ENCODE measurements around the gene FRMD3.

Gene FRMD3

DNA sequence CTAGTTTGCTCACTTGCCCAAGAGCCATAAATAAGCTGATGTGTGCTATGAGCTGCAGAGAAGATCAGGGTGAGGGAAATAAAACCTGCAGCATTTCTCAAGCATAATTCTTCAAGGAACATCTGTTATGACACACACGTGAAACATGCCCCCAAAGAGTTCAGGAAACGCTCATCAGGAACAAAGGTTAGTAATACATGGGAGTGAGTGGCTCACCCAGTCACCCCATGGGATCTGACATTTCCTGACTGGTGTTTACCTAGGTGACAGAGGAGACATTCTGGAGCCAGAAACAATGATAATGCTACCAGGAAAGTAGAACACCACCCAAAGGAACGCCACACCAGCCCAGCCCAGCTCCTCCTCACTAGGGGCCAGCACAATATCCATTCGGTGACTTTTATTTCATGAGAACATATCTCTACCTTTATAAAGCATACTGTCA is 66.0 kb downstream of the FRMD3 start:
- DNase-seq, result no peak

DNA sequence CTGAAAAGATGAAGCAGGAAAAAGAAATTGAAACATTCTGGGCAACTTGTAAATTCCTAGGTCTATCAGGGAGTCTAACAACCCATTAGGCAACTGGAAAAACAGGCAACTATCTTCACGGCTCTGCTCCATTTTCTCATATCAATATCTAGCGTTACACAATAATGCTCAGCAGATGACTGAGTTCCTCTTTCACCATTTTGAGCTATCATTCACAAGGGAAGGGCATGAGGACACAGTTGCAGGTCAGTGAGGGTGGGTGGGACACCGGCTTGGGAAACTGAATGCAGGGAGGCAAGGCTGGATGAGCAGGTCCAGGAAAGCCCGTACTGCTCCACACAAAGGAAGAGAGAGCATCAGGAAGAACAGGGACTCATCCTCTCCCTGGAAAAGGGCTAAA is 67.0 kb downstream of the FRMD3 start:
- peak; percentile 53 for DNase-seq

DNA sequence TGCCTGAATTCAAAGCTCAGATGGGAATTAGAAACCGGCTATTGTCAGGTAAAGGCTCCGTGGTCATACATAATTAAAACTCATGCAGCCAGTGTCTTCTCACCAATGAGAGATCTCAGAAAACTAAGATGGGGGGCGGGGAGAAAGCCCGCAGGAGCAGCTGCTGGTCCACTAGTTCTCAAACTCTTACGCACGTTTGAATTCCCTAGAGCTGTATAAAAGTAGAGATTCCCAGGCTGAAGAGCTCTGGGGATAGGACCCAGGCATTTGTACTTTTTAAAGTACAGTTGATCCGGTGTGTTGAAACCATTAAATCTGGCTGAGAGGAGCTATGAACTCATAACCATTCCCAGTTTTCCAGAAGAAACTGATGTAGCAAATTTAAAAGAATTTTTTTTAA is 68.5 kb downstream of the FRMD3 start:
- no peak for DNase-seq

DNA sequence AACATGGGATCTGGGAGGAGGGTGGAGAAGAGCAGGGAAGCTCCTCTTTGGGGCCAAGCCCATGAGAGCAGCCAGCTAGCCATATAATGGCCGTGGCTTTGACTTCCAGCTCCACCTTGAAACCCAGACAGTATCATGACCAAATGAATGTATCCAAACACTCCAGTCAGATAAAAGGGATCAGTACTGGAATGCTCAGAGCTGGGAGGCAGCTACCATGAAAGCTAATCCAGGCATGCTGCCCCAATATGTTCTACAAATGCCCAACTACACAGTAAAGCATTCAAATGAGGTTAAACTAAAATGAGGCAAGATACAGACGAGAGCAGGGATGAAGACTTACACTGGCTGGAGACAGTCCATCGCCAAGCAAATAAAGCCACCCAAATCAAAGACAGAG is 69.4 kb downstream of the FRMD3 start:
- DNase-seq, result no peak

DNA sequence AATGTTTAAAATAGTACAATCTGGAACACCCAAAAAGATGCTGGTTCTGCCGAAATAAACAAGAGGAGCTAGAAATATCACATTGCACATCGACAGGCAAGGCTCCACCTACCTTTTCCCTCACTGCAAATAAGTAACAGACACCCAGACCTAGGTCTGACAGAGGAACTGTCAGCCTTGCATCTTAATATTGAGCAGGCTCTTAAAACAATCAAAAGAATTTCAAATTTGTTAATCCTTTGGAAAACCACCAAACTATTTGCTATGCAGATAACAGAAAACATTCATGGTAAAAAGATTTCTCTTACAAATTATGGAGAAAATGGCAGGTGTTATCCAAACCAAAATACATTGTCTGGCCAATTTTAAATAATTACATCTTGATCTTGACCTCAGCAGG is 71.3 kb downstream of the FRMD3 start:
- DNase-seq, result no peak

DNA sequence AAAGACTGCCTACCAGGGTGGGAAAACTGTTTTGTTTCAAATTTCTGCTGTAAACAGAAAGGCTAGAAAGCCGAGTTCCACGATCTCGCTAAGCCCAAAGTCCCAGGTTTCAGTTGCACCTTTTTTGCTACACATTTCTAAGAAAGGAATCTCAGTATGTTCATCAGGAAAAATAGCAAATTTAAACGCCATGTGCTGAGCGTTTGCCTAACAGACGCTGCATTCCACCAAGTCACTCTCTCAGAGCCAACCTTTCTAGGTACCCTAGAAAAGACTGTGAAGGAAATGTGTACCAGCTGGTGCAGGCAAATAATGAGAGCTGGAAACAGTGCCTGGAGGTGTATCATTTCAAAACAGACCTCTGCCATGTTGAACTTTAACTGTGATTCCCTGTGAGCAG is 71.8 kb downstream of the FRMD3 start:
- DNase-seq, result no peak

DNA sequence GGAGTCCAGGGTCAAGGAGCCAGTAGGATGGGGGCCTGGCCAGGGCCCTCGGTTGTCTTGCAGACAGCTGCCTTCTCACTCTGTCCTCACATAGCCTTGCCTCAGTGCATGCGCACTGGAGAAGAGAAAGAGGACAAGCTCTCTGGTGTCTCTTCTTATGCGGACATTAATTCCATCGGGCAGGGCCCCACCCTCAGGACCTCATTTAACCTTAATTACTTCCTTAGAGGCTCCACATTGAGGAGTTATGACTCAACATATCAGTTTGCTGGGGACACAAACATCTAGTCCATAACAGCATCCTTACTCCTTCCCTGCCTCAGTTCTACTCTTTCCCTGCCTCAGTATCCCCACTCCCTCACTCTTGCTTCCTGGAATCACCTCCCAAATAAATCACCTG is 78.4 kb downstream of the FRMD3 start:
- no peak for DNase-seq

DNA sequence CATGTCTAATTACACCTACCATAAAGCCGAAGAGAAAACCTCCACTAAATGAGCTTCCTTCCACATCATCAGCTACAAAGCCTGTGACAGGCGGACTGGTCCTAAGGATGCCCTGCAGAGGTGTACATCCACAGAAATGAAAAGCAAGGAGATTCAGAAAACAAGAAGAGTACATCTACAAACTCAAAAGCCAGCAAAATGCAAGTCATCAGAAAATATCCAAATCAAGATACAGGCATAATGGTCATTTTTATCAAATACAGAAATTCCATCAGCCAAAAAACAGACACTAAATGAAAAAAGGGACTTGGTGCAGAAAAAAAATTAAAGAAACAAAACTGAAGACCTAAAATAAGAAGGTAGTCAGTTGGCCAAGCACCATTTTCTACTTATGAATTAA is 79.7 kb downstream of the FRMD3 start:
- DNase-seq, result no peak

DNA sequence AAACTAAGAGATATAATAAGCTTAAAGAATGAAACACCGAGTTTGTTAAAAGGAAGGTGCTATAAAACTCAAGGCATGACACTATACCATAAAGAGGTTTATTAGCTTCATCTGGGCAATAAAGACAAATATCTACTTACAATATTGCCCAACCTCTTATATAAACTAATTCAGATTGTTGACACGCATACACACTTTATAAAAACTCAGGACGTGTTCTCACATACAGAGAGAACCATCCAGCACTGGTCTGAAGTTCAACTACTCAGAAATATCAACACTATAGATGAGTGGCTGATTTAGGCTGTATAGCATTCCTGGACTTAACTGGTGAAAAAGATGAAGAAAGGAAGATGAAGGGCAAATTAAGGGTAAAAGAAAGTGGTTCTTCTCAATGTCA is 81.2 kb downstream of the FRMD3 start:
- no peak for DNase-seq

DNA sequence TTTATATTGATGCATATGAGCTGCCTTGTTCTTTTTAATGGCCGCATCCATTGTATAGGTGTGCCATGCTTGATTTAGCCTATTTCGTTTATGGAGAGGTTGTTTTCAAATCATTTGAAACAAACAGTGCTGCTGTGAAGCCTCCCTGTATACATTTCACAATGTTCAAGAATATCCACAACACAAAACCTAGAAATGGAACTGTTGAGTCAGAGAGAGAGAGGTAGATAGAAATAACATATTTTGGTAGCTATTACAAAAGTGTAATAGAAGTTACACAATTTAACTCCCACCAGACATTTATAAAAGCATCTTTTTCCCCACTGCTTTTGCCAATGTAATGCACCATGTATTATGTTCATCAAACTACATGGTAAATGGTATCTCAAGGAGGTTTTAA is 82.0 kb downstream of the FRMD3 start:
- no peak for DNase-seq

DNA sequence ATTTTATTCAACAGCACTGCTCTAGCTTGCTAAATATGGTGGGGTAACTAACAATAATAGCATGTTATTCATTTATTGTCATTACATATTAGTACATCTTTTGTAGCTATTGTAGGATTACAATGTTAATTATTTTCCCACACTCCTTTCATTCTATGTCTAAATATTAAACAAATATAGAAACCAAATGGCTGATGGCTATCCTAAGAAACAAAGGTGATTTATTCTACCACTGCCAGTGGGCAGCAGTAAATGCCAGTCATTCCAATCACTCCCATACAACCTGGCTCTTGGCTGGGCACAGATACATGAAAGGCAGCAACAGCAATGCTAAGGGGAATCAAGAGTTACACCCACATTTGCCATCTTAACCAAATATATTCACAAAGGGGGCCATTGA is 84.1 kb downstream of the FRMD3 start:
- no peak for DNase-seq

DNA sequence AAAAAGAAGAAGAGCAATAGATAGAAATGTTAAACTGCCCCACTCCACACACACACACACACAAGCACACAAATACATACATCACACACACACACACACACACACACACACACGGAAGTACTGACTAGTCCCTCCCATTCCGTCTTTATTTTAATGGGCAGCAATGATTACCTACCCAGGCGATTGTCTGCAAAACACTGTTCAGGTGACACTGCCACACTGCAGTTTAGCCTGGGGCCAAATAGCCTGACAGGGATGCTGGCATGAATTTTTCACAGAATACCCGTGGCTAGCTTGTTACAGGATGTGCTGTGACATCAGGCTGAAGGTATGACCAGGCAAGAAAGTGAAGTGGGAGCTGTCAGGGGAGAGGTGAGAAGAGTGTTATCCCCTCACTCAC is 86.9 kb downstream of the FRMD3 start:
- no peak for DNase-seq

DNA sequence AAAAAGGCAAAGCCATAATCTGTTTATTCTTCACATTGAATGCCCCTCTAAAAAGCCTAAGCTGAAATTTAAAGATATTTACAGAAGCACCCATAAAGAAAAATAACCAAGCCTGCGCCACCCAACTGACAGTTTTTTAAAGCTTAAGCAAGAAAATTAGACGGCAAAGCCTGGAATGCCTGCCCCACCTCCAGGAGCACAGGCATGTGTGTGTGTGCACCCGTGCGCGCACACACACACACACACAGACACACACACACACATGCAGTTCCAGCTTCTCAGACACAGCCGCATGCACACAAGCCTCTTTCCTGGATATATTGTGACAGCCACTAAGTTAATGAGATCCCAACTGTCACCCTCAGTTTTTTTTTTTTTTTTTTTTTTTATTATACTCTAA is 88.2 kb downstream of the FRMD3 start:
- DNase-seq, result no peak

DNA sequence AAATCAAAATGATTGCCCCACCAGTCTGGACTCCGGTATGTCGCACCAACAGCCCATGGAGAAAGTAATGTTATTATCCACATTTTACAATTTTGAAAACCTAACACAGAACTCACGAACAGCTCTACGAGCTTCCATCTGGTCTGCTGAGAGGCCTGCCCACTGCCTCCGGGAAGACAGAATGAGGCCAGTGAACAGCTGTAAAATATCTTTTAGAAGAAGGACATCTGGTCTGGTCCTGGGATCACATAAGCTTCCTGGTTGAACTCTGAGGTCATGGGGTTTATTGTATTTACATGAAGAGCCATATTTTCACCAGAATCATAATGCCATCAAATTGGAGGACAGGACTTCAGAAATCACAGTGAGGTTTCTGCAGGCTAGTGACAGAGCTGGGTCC is 89.0 kb downstream of the FRMD3 start:
- DNase-seq, result no peak

DNA sequence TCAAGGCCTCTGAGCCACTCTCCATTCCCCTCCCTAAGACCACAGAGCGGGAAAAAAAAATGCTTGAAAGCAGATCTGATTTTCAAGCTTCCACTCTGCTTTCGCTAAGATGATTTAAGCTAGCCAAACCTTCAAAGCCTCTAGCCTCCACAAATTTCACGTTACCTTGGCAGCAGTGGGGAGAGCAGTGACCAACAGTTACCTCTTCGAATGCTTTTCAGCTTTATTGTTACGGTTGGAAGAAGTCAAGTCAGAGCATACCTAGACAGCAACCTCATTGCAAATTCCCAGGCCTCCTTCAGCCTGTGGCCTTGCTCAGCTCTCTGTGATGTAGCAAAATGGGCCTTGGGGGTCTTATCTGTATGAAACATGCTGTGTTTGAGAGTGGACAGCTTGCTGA is 89.6 kb downstream of the FRMD3 start:
- no peak for DNase-seq

DNA sequence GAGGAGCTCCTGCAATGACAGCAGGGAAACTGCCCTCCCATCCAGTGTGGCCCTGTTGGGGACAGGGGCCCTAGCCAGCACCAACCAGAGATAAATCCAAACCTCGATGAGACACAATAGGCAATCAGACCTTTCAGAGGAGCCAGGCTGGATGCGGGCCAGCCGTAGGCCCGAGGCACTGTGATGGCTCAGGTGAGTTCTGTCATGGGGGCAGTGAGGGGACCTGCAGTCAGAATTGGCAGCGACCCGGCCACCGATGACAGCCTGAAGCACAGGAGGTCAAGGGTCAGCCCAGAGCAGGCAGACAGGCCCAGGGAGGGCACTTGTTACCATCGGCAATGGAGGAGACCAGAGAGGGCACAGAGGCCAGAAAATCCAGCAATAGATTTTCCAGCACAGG is 90.8 kb downstream of the FRMD3 start:
- no peak for DNase-seq

DNA sequence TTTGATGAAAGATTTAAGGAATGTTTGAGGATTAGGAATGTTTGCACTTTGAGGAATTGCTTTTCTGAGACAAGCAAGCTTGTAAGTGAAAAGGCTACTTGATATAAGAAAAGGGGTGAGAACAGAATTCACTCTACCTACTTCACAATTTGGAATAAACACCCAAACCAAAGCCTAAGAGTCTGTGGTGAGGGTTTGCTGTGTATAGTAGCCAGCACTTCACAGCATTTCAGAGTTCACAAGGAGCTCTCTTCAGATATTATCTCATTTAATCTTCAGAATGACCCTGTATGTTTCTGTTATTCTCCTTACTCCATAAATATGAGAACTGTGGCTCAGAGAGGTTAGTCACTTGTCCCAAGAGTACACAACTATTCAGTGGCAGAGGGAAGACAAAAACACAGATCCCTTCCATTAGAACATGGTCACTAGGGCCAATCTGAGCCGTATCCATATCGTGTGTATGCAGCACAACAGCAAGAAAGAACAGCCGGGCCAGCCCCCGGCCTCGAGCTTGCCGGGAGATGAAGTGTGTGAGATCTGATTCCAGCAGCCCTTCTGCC is 92.4 kb downstream of the FRMD3 start:
- no peak for DNase-seq

DNA sequence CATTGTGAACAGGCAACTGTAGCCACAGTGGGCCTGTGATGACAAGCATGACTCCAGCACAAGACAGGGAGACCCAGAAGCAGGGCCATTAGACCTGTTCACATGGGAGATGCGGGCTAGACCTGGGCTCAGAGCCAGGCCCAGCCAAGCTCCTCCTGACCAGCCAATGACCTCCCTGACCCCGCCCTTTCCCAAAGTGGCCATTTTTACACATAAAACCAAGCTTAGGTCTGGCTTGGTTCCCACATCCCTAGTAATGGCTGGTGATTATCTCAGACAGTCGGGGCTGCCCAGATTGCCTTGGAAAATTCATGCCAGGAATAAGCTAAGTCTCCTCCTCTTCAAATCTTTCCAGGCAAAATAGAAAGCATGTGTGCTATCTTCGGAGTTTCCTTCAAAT is 94.1 kb downstream of the FRMD3 start:
- DNase-seq, result no peak

DNA sequence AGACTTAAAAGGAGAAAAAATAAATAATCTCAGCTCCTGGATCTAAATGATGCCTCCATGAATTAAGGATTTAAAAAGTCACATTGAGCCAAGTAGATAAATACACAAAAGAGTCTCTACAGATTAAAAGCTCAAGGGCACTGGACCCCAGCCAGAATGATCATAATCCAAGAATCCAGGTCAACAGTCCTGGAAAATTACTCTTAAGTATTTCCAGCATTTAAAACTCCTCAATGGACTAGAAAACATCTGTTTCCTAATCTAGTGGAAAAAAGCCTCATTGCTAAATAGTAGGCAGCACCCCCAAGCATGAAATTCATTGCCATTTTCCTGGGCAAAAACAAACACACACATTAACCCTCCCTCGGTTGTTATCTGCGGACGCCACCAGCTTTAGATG is 96.8 kb downstream of the FRMD3 start:
- DNase-seq, result no peak

DNA sequence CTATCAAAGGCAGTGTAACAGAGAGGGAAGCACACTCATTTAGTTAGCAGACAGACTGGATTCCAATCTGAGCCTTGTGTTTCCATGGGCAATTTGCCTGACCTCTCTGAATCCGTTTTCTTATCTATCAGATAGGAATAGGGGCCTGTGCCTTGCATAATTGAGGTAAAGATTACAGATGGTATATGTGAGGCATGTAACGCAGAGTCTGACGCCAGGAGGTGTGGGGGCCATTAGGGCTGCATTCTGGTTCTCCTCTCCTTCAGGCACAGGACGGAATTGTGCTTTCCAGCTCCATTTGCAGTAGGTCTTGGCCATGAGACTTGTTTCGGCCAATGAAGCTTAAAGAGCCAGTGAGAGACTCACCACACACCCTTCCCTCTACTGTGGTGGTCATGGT is 97.6 kb downstream of the FRMD3 start:
- no peak for DNase-seq

DNA sequence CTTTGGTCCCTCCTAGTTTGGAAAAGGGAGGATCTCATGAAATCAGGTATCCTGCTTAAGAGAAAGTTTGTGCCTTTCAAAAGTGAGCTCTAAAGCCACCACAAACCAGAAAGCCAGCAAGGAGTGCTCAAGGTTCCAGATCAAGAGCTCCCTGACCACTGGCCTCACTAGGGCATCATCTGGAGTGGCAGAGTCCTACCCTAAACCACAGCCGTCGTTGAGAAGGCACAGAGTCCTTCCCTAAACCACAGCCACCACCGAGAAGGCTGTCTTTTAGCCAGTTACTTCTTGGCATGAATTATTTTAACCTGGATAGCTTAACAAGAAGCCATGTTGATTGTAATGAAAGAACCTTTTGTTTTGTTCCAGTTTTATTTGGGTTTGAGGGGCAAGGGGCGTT is 102.9 kb downstream of the FRMD3 start:
- DNase-seq, result no peak

DNA sequence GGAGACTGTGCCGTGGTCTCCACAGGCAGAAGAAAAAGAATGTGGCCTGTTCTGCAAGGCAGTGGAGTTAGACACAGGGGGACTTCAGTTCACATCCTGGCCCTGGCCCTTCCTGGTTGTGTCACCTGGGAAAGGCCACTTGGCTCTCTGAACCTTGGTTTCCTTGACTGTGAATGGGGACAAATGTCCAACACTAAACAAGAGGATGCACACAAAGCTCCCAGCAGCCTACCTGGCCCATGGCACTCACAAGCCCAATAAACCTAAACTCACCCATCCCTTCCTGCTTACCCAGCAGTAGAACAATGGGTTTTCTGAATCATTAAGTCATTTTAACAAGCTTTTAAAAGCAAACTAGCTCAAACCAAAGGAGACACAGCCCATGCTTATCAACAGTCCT is 103.9 kb downstream of the FRMD3 start:
- DNase-seq, result no peak

DNA sequence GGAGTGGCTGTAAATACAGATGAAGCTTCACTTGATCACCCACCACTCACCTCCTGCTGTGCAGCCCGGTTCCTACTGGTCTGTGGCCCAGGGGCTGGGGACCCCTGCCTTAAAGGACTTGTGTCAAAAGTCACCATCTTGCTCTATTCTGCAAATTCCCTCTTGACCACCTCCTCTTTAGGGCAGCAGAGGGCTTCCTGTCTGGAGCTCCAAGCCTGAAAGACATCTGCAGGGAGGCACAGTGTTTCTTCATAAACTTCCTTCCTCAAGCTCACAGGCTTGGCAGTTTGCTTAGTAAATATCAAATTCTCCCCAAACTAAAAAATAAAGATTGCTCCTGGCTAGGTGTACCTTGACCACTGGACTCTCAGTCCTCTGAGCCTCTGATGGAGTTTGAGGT is 104.4 kb downstream of the FRMD3 start:
- no peak for DNase-seq

DNA sequence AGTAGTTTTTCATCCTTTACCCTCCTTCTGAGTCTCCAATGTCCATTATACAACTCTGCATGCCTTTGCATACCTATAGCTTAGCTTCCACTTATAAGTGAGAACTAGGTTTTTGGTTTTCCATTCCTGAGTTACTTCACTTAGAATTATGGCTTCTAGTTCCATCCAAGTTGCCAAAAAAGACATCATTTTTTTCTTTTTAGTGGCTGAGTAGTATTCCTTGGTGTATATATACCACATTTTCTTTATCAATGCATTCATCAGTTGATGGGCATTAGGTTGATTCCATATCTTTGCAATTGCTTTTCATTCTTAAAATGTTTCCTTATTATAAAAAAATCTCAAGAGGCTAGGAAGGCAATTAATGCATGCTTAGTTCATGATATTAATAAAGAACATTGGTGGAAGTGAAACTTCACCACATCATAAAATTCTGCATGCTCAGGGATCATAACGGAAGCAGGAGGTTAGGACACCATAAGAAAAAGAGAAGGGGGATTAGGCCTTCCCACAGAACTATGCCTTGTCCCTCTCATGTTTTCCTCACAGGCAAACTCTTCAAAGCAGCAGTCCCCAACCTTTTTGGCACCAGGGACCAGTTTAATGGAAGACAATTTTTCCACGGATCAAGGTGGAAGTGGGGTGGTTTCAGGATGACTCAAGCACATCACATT is 105.2 kb downstream of the FRMD3 start:
- no peak for DNase-seq

DNA sequence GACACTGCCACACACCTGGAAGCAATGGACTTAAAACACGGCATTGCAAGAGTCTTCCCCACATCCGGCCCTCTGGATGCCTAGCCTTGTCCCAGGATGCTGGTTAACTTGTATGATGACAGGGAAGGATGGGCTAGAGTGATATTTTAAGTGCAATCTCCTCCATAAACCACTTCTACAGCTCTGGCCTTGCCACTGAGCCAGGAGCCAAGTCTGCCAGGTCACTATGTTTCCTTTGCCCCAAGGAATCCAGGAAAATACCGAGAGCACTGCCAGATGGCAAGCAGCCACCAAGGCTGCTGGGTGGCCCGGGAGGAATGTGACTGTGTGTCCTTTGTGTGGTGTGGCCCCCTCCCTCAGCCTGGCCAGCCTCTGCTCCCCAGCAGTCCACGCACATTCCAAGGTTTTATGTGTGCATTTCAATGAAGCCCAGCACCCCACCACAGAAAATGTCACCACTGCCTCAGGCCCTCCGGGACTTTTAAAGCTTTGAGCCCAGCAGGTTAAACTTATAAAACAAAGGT is 106.0 kb downstream of the FRMD3 start:
- no peak for DNase-seq
